Loucy (cell line): ENCODE data around the gene NAALADL2.

Experiments
- CTCF ChIP-seq: fragments of 200-600 bp; sonication (generic); conservative IDR thresholded peaks from 2 replicates; pipeline ENCODE4 v1.5.1; 2014; ENCODE audit warnings: mild to moderate bottlenecking, antibody characterized with exemption, low read length
- EZH2phosphoT487 ChIP-seq: fragments of 200-600 bp; IDR thresholded peaks from 2 replicates; pipeline ENCODE4 v1.6.1; 2018; ENCODE audit warnings: antibody characterized with exemption, mild to moderate bottlenecking, moderate library complexity, borderline replicate concordance

GRCh38 chr3:174907027-174907426 lies 47.9 kb downstream of the NAALADL2 start:
- TF ChIP-seq CTCF (no peak), EZH2phosphoT487 (no peak)
